ENCODE results near the gene BABAM1.
"Not testable (repeated sequence)": the region's sequence is repeated elsewhere in the genome, so short reads cannot be mapped to it uniquely, and the experiment has no call there.

Gene BABAM1

GRCh38 chr19:17243830-17244617 is 23.2 kb upstream of the BABAM1 start:
- DNase-seq: no peak

GRCh38 chr19:17244618-17245534 is 22.4 kb upstream of the BABAM1 start:
- peak; percentile 20 for DNase-seq

GRCh38 chr19:17245535-17245984 is 21.7 kb upstream of the BABAM1 start, which contains the start of gene NR2F6:
Gene NR2F6, minus strand, starts transcription at chr19:17245919. Its CDS starts 699 bp downstream, at chr19:17245220.
- DNase-seq: no peak

- DNase-seq: no peak
Measured at GRCh38 chr19:17246681-17247425, 20.4 kb upstream of the BABAM1 start.

GRCh38 chr19:17248011-17248776 is 19.0 kb upstream of the BABAM1 start:
- DNase-seq: no peak

- DNase-seq: no peak
Measured at GRCh38 chr19:17249887-17250548, 17.2 kb upstream of the BABAM1 start.

- no peak for DNase-seq
Measured at GRCh38 chr19:17254636-17255035, 12.6 kb upstream of the BABAM1 start.

GRCh38 chr19:17255150-17255621 is 12.1 kb upstream of the BABAM1 start:
- DNase-seq: no peak

- DNase-seq: no peak
Measured at GRCh38 chr19:17256130-17256529, 11.1 kb upstream of the BABAM1 start.

- no peak for DNase-seq
Measured at GRCh38 chr19:17259118-17259780, 8.0 kb upstream of the BABAM1 start.

- no peak for DNase-seq
Measured at GRCh38 chr19:17259934-17260333, 7.3 kb upstream of the BABAM1 start.

GRCh38 chr19:17260842-17261325 is 6.4 kb upstream of the BABAM1 start:
- DNase-seq: peak; percentile 93

- no peak for DNase-seq
Measured at GRCh38 chr19:17262557-17262956, 4.7 kb upstream of the BABAM1 start.

GRCh38 chr19:17263712-17264640 is 3.3 kb upstream of the BABAM1 start:
- DNase-seq: no peak

- no peak for DNase-seq
Measured at GRCh38 chr19:17264641-17264979, 2.6 kb upstream of the BABAM1 start, which contains the start of gene USHBP1. Gene USHBP1, minus strand, starts transcription at chr19:17264745. Its CDS starts 446 bp downstream, at chr19:17264299.

- DNase-seq: no peak
Measured at GRCh38 chr19:17266026-17266425, 1.2 kb upstream of the BABAM1 start.

GRCh38 chr19:17266589-17266974 is 661 bp upstream of the BABAM1 start:
- DNase-seq: no peak

- no peak for DNase-seq
Measured at GRCh38 chr19:17268754-17269153, 1.5 kb downstream of the BABAM1 start.

- not testable (repeated sequence) for DNase-seq
Measured at GRCh38 chr19:17274892-17275291, 7.6 kb downstream of the BABAM1 start.

Measured in stimulated activated CD4-positive, alpha-beta T cell treated with anti-CD3 and anti-CD28 coated beads, Interleukin-15, amount 100 ng/mL, for 24 hours (primary cell).